ENCODE measurements around the gene FOXO4. TPM values are rescaled to one million over a fixed set of nuclear protein-coding genes. Genes with fewer than 3 reads are reported as not detected.

Gene FOXO4
- total RNA-seq, 1 donor from 2014 or later = 16.4 TPM

GRCh38 chrX:71118032-71118984 is 22.7 kb downstream of the FOXO4 start, which contains the start of gene MED12:
MED12 (plus strand) TSS chrX:71118596; CDS start chrX:71118755, 159 bp downstream.
- peaks cover 18% of the 10 kb centered on the region for H3K36me3 Mint-ChIP-seq (ENCODE audit: low read depth, unreplicated experiment)
- no peaks in the 10 kb centered on the region for H3K9me3 Mint-ChIP-seq (ENCODE audit: unreplicated experiment)
- H3K27ac Mint-ChIP-seq (ENCODE audit: unreplicated experiment) = no peak within 1 kb of the TSS
- H3K4me1 Mint-ChIP-seq (ENCODE audit: unreplicated experiment) = no peaks in the 10 kb centered on the region
- TF ChIP-seq, protein P1, sequence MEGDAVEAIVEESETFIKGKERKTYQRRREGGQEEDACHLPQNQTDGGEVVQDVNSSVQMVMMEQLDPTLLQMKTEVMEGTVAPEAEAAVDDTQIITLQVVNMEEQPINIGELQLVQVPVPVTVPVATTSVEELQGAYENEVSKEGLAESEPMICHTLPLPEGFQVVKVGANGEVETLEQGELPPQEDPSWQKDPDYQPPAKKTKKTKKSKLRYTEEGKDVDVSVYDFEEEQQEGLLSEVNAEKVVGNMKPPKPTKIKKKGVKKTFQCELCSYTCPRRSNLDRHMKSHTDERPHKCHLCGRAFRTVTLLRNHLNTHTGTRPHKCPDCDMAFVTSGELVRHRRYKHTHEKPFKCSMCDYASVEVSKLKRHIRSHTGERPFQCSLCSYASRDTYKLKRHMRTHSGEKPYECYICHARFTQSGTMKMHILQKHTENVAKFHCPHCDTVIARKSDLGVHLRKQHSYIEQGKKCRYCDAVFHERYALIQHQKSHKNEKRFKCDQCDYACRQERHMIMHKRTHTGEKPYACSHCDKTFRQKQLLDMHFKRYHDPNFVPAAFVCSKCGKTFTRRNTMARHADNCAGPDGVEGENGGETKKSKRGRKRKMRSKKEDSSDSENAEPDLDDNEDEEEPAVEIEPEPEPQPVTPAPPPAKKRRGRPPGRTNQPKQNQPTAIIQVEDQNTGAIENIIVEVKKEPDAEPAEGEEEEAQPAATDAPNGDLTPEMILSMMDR (IDR thresholded peaks at IDR 0.05; ENCODE audit: unreplicated experiment) = no peak
- H3K27me3 Mint-ChIP-seq (ENCODE audit: unreplicated experiment) = no peaks in the 10 kb centered on the region
- H3K4me3 Mint-ChIP-seq (ENCODE audit: unreplicated experiment) = peak within 1 kb of the TSS; percentile 89
- peak; percentile 72 for DNase-seq (ENCODE audit: low spot score)

DNA sequence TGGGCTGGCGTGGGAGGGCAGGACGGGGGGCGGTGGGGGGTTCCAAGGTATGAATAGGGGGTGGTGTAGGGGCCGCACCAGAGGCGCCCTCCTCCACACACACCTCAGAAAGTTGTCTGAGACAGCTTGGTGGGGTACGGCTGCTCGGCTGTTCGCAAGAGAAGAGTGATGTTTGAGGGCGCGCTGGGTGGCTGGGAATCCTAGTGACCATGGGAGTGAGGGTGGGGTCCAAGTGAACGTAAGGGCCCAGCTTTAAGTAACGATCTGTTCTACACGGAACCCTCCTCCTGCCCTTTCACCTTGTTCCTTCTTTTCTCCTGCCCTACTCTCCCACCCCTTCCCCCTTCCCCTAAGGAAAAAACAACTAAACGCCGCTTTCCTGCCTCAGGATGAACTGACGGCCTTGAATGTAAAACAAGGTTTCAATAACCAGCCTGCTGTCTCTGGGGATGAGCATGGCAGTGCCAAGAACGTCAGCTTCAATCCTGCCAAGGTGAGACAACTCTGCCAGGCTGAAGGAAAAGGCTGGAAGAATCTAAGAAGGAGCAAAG is 23.4 kb downstream of the FOXO4 start:
- Mint-ChIP-seq H3K27ac (ENCODE audit: unreplicated experiment) (no peak overlapping the region), H3K36me3 (ENCODE audit: low read depth, unreplicated experiment) (peaks cover 21% of the 10 kb centered on the region), H3K4me1 (ENCODE audit: unreplicated experiment) (no peaks in the 10 kb centered on the region), H3K4me3 (ENCODE audit: unreplicated experiment) (peak overlapping the region; percentile 89), H3K9me3 (ENCODE audit: unreplicated experiment) (no peaks in the 10 kb centered on the region), H3K27me3 (ENCODE audit: unreplicated experiment) (no peaks in the 10 kb centered on the region)
- DNase-seq (ENCODE audit: low spot score) = no peak
- TF ChIP-seq, protein P1 (IDR thresholded peaks at IDR 0.05; ENCODE audit: unreplicated experiment) = no peak

DNA sequence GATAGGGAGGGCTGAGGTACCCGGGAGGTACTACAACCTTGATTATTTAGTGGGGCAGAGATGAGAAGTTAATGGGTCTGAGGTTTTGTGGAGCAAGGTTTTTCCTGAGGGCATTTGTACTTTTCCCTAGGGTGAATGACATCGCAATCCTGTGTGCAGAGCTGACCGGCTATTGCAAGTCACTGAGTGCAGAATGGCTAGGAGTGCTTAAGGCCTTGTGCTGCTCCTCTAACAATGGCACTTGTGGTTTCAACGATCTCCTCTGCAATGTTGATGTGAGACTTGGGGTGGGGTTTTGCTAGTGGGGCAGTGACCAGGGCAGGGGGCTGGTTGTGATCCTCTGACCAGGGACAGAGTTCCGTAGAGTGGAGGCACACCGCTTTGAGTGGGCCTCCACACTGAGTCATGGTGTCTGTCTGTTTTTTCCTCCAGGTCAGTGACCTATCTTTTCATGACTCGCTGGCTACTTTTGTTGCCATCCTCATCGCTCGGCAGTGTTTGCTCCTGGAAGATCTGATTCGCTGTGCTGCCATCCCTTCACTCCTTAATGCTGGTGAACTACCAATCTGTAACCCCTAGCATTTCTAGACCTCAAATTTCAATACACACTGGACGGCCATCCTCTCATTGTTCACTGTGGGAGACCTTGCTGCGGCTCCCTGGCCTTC is 32.6 kb downstream of the FOXO4 start:
- Mint-ChIP-seq H3K4me3 (ENCODE audit: unreplicated experiment) (peak overlapping the region; percentile 12), H3K4me1 (ENCODE audit: unreplicated experiment) (peaks cover 16% of the 10 kb centered on the region), H3K27ac (ENCODE audit: unreplicated experiment) (no peak overlapping the region), H3K9me3 (ENCODE audit: unreplicated experiment) (no peaks in the 10 kb centered on the region), H3K36me3 (ENCODE audit: low read depth, unreplicated experiment) (peaks cover 50% of the 10 kb centered on the region), H3K27me3 (ENCODE audit: unreplicated experiment) (peaks cover 5% of the 10 kb centered on the region)
- no peak for DNase-seq (ENCODE audit: low spot score)
- TF ChIP-seq, protein P1 (IDR thresholded peaks at IDR 0.05; ENCODE audit: unreplicated experiment) = no peak

- H3K36me3 Mint-ChIP-seq (ENCODE audit: low read depth, unreplicated experiment) = peaks cover 47% of the 10 kb centered on the region
- TF ChIP-seq, protein P1 (IDR thresholded peaks at IDR 0.05; ENCODE audit: unreplicated experiment) = peak; percentile 62
- H3K4me1 Mint-ChIP-seq (ENCODE audit: unreplicated experiment) = peaks cover 16% of the 10 kb centered on the region
- DNase-seq (ENCODE audit: low spot score) = peak; percentile 65
- peaks cover 5% of the 10 kb centered on the region for H3K27me3 Mint-ChIP-seq (ENCODE audit: unreplicated experiment)
- H3K27ac Mint-ChIP-seq (ENCODE audit: unreplicated experiment) = no peak overlapping the region
- no peaks in the 10 kb centered on the region for H3K9me3 Mint-ChIP-seq (ENCODE audit: unreplicated experiment)
- H3K4me3 Mint-ChIP-seq (ENCODE audit: unreplicated experiment) = peak overlapping the region; percentile 63
These were observed 33.5 kb downstream of the FOXO4 start for GRCh38 chrX:71128915-71129765.
